Ascending aorta (tissue), 2 donors: ENCODE data around the gene SPRR2A. TPM values are rescaled to one million over a fixed set of nuclear protein-coding genes. Genes with fewer than 3 reads are reported as not detected.
"Not testable (repeated sequence)": the region's sequence is repeated elsewhere in the genome, so short reads cannot be mapped to it uniquely, and the experiment has no call there.

Source experiments
- DNase-seq, 2 donors: peaks; one replicate each; pipeline ENCODE4 v3.0.0-alpha.2; 2019; ENCODE audit warnings: low spot score in 2 of 2
- H3K27ac ChIP-seq, 2 donors: fragments of 200-600 bp; sonication (generic); one replicate each; pipeline ENCODE4 v1.5.1; 2016 to 2017; ENCODE audit warnings: mild to moderate bottlenecking in 1 of 2
- H3K27me3 ChIP-seq: fragments of 200-600 bp; sonication (generic); one replicate; pipeline ENCODE4 v1.5.1; 2017
- H3K36me3 ChIP-seq, 2 donors: fragments of 200-600 bp; sonication (generic); one replicate each; pipeline ENCODE4 v1.5.1; 2016
- H3K4me1 ChIP-seq, 2 donors: fragments of 200-600 bp; sonication (generic); one replicate each; pipeline ENCODE4 v1.5.1; 2016 to 2017; ENCODE audit warnings: mild to moderate bottlenecking in 1 of 2
- H3K4me3 ChIP-seq, 2 donors: fragments of 200-600 bp; sonication (generic); one replicate each; pipeline ENCODE4 v1.5.1; 2016 to 2017; ENCODE audit warnings: mild to moderate bottlenecking in 1 of 2
- H3K9me3 ChIP-seq, 2 donors: fragments of 200-600 bp; sonication (generic); one replicate each; pipeline ENCODE4 v1.5.1; 2016
- intact Hi-C: fragments of 100-400 bp; cut with DNase I; formaldehyde crosslinking; loops from one replicate; pipeline ENCODE4 v1.15.1; 2023
- total RNA-seq: library from RNA; depleted of rRNA; stranded (reverse); fragments of >200 nt; gene quantifications from one replicate; pipeline ENCODE4 v1.1.0, GENCODE V29; 2016
- TF ChIP-seq, protein P1 (sequence below), 3 experiments: fragments of 200-600 bp in 2 of 3; fragments of 450-650 bp in 1 of 3; sonication (generic) in 2 of 3; IDR thresholded peaks; one replicate each; pipeline ENCODE4 v1.5.1; 2016 to 2019; ENCODE audit warnings: antibody characterized with exemption in 3 of 3, mild to moderate bottlenecking in 1 of 3, moderate library complexity in 1 of 3

SPRR2A gene
- total RNA-seq, 1 donor from 2014 or later = not detected

DNA sequence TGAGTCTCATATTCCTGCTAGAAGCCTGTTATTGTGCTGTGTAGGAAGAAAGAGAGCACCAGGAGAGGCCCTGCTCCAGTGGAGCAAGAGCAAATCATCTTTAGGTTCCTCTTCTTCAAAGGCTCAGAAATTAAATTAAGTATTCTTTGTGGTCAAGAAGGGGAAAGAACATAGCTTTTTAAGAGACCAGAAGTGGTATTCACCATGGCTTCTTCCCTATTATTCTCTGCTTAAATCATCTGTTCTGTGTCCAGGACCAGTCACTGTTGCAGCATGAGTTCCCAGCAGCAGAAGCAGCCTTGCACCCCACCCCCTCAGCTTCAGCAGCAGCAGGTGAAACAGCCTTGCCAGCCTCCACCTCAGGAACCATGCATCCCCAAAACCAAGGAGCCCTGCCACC, 25.2 kb downstream of the SPRR2A start:
- intact Hi-C loops = no loop called here
- H3K27me3 ChIP-seq = no peaks in the 10 kb centered on the region
- H3K36me3 ChIP-seq = no peaks in the 10 kb centered on the region
- no peak overlapping the region for H3K4me3 ChIP-seq
- H3K4me1 ChIP-seq = no peaks in the 10 kb centered on the region
- no peak overlapping the region for H3K27ac ChIP-seq
- no peaks in the 10 kb centered on the region for H3K9me3 ChIP-seq
- DNase-seq = no peak
- TF ChIP-seq, protein P1, sequence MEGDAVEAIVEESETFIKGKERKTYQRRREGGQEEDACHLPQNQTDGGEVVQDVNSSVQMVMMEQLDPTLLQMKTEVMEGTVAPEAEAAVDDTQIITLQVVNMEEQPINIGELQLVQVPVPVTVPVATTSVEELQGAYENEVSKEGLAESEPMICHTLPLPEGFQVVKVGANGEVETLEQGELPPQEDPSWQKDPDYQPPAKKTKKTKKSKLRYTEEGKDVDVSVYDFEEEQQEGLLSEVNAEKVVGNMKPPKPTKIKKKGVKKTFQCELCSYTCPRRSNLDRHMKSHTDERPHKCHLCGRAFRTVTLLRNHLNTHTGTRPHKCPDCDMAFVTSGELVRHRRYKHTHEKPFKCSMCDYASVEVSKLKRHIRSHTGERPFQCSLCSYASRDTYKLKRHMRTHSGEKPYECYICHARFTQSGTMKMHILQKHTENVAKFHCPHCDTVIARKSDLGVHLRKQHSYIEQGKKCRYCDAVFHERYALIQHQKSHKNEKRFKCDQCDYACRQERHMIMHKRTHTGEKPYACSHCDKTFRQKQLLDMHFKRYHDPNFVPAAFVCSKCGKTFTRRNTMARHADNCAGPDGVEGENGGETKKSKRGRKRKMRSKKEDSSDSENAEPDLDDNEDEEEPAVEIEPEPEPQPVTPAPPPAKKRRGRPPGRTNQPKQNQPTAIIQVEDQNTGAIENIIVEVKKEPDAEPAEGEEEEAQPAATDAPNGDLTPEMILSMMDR (IDR thresholded peaks at IDR 0.05) = no peak

DNA sequence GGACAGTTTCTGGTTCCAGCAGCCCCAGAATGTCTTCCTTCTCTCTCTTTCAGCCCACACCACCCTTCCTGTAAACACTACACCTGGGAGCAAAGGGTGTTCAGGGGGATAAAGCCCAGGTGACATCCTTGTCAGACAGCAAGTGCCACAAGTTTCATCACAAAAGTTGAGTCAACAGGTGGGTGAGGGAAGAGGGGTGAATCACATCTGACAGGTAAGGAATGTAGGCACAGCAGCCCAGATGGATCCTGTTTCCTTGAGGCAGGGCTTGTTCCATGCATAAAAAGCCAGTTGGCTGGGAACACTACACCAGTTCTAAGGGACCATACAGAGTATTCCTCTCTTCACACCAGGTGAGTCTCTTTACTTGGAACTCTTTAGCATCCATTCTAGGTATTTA, 26.4 kb downstream of the SPRR2A start, which contains the start of gene SPRR1B:
TSS of gene SPRR1B (plus strand) at position 309 of the 400 bp plus-strand sequence. CDS start 1,143 bp downstream, outside the sequence.
- Histone ChIP-seq H3K9me3 (no peaks in the 10 kb centered on the region), H3K4me3 (no peak within 1 kb of the TSS), H3K27me3 (no peaks in the 10 kb centered on the region), H3K36me3 (no peaks in the 10 kb centered on the region), H3K4me1 (no peaks in the 10 kb centered on the region), H3K27ac (no peak within 1 kb of the TSS)
- TF ChIP-seq, protein P1 (IDR thresholded peaks at IDR 0.05) = no peak
- intact Hi-C loops = no loop called here
- DNase-seq = no peak

DNA sequence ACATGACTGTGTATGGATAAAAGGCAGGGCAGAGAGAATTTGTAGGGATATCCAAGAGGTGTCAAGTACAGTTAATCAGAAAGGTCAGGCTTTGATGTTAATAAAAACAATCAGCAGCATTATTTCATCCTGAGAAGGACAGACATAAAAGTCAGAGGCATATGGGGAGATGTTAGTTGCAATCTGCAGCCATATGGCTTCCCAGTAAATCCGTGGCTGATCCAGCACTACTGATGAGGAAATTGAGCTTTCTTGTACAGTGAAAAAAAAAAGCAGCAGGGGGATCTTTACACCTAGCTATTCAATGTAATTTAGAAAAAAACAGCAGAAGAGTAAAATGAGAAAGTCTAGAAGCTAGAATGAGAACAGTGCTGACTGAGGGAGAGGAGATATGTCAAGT, 28.5 kb downstream of the SPRR2A start:
- Histone ChIP-seq H3K27me3 (no peaks in the 10 kb centered on the region), H3K36me3 (no peaks in the 10 kb centered on the region), H3K9me3 (no peaks in the 10 kb centered on the region), H3K4me3 (no peak overlapping the region), H3K4me1 (no peaks in the 10 kb centered on the region), H3K27ac (no peak overlapping the region)
- intact Hi-C loops = no loop called here
- no peak for DNase-seq
- TF ChIP-seq, protein P1 (IDR thresholded peaks at IDR 0.05) = no peak

DNA sequence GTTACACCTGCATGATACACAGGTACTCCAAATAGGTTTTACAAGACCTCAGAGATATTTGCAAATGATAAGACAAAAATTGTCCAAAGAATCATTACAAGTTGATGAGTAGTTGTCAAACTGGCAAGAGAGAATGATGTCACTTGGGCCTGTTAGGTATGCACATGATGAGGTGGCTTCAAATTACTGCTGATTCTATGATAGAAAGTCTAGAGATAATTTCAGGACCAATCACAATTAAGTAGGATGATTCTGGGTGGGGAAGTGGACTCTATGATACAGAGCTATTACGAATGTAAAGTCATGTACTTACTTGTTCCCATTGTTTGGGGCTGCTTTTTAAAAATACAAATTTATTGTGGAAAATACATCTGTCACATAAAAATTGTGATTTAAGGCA, 31.5 kb downstream of the SPRR2A start:
- TF ChIP-seq, protein P1 (IDR thresholded peaks at IDR 0.05) = no peak
- no peak overlapping the region for H3K4me3 ChIP-seq
- DNase-seq = no peak
- no peaks in the 10 kb centered on the region for H3K36me3 ChIP-seq
- H3K27ac ChIP-seq = no peak overlapping the region
- H3K27me3 ChIP-seq = no peaks in the 10 kb centered on the region
- intact Hi-C loops = no loop called here
- no peaks in the 10 kb centered on the region for H3K9me3 ChIP-seq
- no peaks in the 10 kb centered on the region for H3K4me1 ChIP-seq

DNA sequence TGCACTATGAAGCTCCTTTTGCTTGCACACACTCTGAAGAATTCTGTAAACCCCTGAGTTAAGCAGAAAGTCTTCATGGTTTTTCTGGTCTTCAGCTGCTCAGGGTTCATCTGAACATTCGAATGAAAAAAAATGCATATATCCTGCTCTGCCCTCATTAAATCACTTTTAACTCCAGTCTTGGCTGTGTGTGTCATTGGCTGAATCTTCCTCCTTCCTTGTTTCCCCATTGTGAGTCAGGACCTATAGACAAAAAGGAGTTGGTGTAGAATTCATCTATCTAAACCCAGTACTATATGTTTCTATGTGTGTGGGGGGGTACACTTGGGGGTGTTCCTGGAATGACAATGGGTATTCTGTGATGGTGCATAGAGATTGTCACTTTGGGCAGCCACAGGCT, 32.9 kb downstream of the SPRR2A start:
- Histone ChIP-seq H3K27ac (no peak overlapping the region), H3K27me3 (no peaks in the 10 kb centered on the region), H3K9me3 (no peaks in the 10 kb centered on the region), H3K4me3 (no peak overlapping the region), H3K4me1 (no peaks in the 10 kb centered on the region), H3K36me3 (no peaks in the 10 kb centered on the region)
- TF ChIP-seq, protein P1 (IDR thresholded peaks at IDR 0.05) = no peak
- intact Hi-C loops = no loop called here
- no peak for DNase-seq

DNA sequence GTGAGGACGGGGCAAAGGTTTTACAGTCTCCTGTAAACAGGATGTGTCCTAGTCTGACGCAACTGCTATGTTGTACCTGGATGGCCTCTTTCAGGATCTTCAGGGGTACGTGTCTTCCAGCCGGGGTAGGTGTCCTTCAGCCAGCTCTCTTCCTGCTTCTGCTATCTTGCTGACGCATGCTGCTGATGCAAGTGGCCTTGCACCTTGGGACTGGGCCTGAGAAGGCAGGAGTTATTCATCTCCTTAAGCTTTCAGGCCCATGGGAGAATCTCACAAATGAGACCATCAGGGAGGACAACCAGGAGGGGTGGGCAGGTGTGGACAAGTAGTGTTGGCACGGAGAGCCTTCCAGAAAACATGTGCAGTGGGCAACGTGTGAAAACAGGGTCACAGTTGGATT, 34.2 kb downstream of the SPRR2A start:
- intact Hi-C loops = no loop called here
- Histone ChIP-seq H3K27ac (no peak overlapping the region), H3K9me3 (no peaks in the 10 kb centered on the region), H3K4me1 (no peaks in the 10 kb centered on the region), H3K36me3 (no peaks in the 10 kb centered on the region), H3K27me3 (no peaks in the 10 kb centered on the region), H3K4me3 (no peak overlapping the region)
- TF ChIP-seq, protein P1 (IDR thresholded peaks at IDR 0.05) = no peak
- DNase-seq = no peak

DNA sequence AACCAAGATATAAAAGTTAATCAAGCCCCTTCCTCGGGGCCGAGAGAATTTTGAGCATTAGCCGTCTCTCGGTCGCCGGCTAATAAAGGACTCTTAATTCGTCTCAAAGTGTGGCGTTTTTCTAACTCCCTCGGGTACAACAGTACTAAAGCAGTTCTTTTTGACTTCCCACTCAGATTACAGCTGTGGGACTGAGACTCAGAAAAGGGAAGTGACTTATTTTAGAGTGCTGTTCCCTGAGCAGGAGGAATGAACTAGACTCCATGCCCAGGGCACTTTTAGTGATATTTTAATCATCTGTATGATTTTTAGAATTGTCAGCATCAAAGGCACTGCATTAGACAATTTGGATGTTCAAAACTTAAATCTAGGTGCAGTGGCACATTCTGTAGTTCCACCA, 35.0 kb downstream of the SPRR2A start:
- intact Hi-C loops, H3K4me3 ChIP-seq: not testable (repeated sequence)

DNA sequence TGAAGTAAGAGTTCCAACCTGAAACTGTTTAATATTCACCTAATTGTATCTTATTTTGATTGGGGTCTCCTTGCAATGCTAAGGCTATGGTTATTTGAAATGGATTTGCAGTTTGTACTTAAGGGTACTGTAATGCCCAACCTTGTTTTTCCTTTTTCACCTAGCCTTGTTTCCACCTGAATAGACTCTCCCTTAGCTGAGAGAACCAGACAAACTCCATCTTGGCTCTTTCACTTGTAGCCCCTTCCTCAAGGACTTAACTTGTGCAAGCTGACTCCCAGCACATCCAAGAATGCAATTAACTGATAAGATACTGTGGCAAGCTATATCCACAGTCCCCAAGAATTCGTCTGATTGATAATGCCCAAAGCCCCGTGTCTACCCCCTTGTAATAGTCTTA, 35.5 kb downstream of the SPRR2A start:
- H3K9me3 ChIP-seq, H3K27ac ChIP-seq, H3K4me1 ChIP-seq, H3K4me3 ChIP-seq, H3K36me3 ChIP-seq, H3K27me3 ChIP-seq, intact Hi-C loops, DNase-seq: not testable (repeated sequence)

More for the DNA sequence above, 35.0 kb downstream of the SPRR2A start:
- DNase-seq, H3K36me3 ChIP-seq, H3K27ac ChIP-seq, H3K27me3 ChIP-seq, H3K4me1 ChIP-seq, H3K9me3 ChIP-seq: not testable (repeated sequence)
